ENCODE measurements around the gene ANO4. TPM values are rescaled to one million over a fixed set of nuclear protein-coding genes. Genes with fewer than 3 reads are reported as not detected.

Gene ANO4
- total and polyA plus RNA-seq, 9 donors, result 1.8 to 13.1 (median 5.6) TPM

GRCh38 chr12:100797786-100798185 is 3.2 kb downstream of the ANO4 start:
- H3K27me3 ChIP-seq, result no peaks in the 10 kb centered on the region
- H3K9me3 ChIP-seq, result no peaks in the 10 kb centered on the region
- H3K4me1 ChIP-seq (ENCODE audit: insufficient read depth), result no peaks in the 10 kb centered on the region
- intact Hi-C loops (cut with DNase I), result no loop called here
- DNase-seq, result no peak
- H3K4me3 ChIP-seq, result no peak overlapping the region
- H3K36me3 ChIP-seq, result no peaks in the 10 kb centered on the region
- H3K27ac ChIP-seq, result no peak overlapping the region
- no peak for TF ChIP-seq POLR2A (IDR thresholded peaks at IDR 0.05)
- no peak for TF ChIP-seq EP300 (IDR thresholded peaks at IDR 0.05)
- TF ChIP-seq, protein P1, sequence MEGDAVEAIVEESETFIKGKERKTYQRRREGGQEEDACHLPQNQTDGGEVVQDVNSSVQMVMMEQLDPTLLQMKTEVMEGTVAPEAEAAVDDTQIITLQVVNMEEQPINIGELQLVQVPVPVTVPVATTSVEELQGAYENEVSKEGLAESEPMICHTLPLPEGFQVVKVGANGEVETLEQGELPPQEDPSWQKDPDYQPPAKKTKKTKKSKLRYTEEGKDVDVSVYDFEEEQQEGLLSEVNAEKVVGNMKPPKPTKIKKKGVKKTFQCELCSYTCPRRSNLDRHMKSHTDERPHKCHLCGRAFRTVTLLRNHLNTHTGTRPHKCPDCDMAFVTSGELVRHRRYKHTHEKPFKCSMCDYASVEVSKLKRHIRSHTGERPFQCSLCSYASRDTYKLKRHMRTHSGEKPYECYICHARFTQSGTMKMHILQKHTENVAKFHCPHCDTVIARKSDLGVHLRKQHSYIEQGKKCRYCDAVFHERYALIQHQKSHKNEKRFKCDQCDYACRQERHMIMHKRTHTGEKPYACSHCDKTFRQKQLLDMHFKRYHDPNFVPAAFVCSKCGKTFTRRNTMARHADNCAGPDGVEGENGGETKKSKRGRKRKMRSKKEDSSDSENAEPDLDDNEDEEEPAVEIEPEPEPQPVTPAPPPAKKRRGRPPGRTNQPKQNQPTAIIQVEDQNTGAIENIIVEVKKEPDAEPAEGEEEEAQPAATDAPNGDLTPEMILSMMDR (IDR thresholded peaks at IDR 0.05), result no peak

DNA sequence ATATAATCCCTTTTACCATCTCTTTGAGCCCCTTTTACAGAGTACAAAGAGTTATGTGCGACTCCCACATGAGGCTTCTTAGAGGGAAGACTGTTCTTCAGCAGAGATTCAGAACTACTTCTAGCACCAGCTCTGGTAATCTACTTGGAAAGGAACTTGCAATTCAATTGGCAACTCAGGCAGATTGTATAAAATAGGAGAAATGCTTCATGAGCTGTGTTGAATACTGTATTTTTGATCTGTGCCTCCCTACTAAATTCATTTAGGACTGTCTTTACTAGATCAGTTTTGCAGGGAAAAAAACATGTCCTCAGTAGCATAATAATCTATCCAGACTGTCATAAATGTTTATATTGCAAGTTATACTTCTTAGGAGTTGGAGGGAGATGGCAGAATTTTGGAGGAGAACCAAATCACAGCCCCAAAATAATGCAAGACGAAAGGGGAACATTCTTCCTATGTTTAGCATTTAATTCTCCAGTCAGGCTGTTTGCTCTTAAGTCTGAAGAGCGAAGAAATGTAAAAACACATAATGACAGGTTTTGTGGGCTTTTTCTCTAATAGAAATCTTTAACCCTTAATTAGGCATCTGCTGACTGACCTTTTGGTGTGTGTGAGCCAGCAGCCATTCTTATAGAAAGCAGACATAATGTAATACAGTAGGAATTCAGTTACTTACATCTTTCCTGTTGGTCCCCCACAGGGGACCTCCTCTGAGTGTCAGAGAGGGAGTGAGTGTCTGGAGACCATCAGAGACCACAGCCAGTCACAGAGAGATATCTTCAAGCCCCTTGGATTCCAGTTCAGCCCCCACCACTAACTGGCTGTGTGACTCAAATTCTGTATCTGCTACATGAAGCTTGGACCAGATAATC is 3.9 kb downstream of the ANO4 start:
- Histone ChIP-seq H3K27me3 (no peaks in the 10 kb centered on the region), H3K36me3 (no peaks in the 10 kb centered on the region), H3K9me3 (no peaks in the 10 kb centered on the region), H3K4me1 (ENCODE audit: insufficient read depth) (no peaks in the 10 kb centered on the region), H3K27ac (no peak overlapping the region), H3K4me3 (no peak overlapping the region)
- DNase-seq, result no peak
- intact Hi-C loops (cut with DNase I), result no loop called here
- 52 to 62% (median 53%) methylated on average over 3 of the region's 3 CpGs for WGBS, 3 donors
- TF ChIP-seq POLR2A (IDR thresholded peaks at IDR 0.05) (no peak), EP300 (IDR thresholded peaks at IDR 0.05) (no peak)
- TF ChIP-seq, protein P1 (IDR thresholded peaks at IDR 0.05), result no peak

- TF ChIP-seq POLR2A (IDR thresholded peaks at IDR 0.05), result no peak
- TF ChIP-seq, protein P1 (IDR thresholded peaks at IDR 0.05), result no peak
- TF ChIP-seq EP300 (IDR thresholded peaks at IDR 0.05), result no peak
- DNase-seq, result no peak
- Histone ChIP-seq H3K27ac (no peak overlapping the region), H3K27me3 (no peaks in the 10 kb centered on the region), H3K4me3 (no peak overlapping the region), H3K36me3 (no peaks in the 10 kb centered on the region), H3K4me1 (ENCODE audit: insufficient read depth) (no peaks in the 10 kb centered on the region), H3K9me3 (no peaks in the 10 kb centered on the region)
- intact Hi-C loops (cut with DNase I), result no loop called here
- WGBS, 3 donors, result 92 to 96% (median 93%) methylated on average over 2 of the region's 2 CpGs
These were observed 5.2 kb downstream of the ANO4 start for GRCh38 chr12:100799770-100800169.

GRCh38 chr12:100800723-100801122 is 6.1 kb downstream of the ANO4 start:
- intact Hi-C loops (cut with DNase I), result no loop called here
- Histone ChIP-seq H3K9me3 (no peaks in the 10 kb centered on the region), H3K36me3 (no peaks in the 10 kb centered on the region), H3K27ac (no peak overlapping the region), H3K4me1 (ENCODE audit: insufficient read depth) (no peaks in the 10 kb centered on the region), H3K4me3 (no peak overlapping the region), H3K27me3 (no peaks in the 10 kb centered on the region)
- TF ChIP-seq, protein P1 (IDR thresholded peaks at IDR 0.05), result no peak
- TF ChIP-seq POLR2A (IDR thresholded peaks at IDR 0.05) (no peak), EP300 (IDR thresholded peaks at IDR 0.05) (no peak)
- 83 to 93% (median 93%) methylated on average over 1 of the region's 1 CpG for WGBS, 3 donors
- DNase-seq, result no peak

Data from ovary (tissue), 9 donors.